ENCODE measurements around the gene JAZF1. TPM values are rescaled to one million over a fixed set of nuclear protein-coding genes. Genes with fewer than 3 reads are reported as not detected.

The JAZF1 gene
- total RNA-seq, 1 experiment from 2014 or later, result 0.95 TPM

GRCh38 chr7:27941522-27941921 is 239.1 kb downstream of the JAZF1 start:
- no TSS peak for BruUV-seq (replicated peaks)
- intact Hi-C loops (cut with micrococcal nuclease; ENCODE audit: unreplicated experiment), result no loop called here
- H3K27me3 ChIP-seq (replicated peaks; ENCODE audit: control insufficient read depth, insufficient read depth, low read length), result no peaks in the 10 kb centered on the region; the same call in 1 of the 2 replicates
- Mint-ChIP-seq H3K27ac (ENCODE audit: unreplicated experiment) (no peak overlapping the region), H3K27me3 (ENCODE audit: insufficient read depth, unreplicated experiment) (peaks cover 4% of the 10 kb centered on the region), H3K9me3 (ENCODE audit: unreplicated experiment) (no peaks in the 10 kb centered on the region), H3K4me1 (ENCODE audit: low read depth, unreplicated experiment) (no peaks in the 10 kb centered on the region), H3K36me3 (ENCODE audit: insufficient read depth, unreplicated experiment) (no peaks in the 10 kb centered on the region), H3K4me3 (ENCODE audit: unreplicated experiment) (no peak overlapping the region)
- no peaks in the 10 kb centered on the region for H3K36me3 ChIP-seq (ENCODE audit: control insufficient read depth, insufficient read depth, low read length)
- POLR2A ChIA-PET, result no interaction called here
- CTCF ChIA-PET, result no interaction called here
- no peak for DNase-seq
- H3K4me1 ChIP-seq, result no peaks in the 10 kb centered on the region
- H3K4me3 ChIP-seq (ENCODE audit: low read depth, low read length), result no peak overlapping the region
- no peak for TF ChIP-seq CTCF (IDR thresholded peaks at IDR 0.05; ENCODE audit: insufficient read depth in 1 of 2, low read depth in 1 of 2, low read length in 1 of 2, severe bottlenecking in 1 of 2, unreplicated experiment in 1 of 2)
- no peaks in the 10 kb centered on the region for H3K9me3 ChIP-seq

GRCh38 chr7:27940341-27940740 is 240.3 kb downstream of the JAZF1 start:
- Mint-ChIP-seq H3K4me1 (ENCODE audit: low read depth, unreplicated experiment) (no peaks in the 10 kb centered on the region), H3K4me3 (ENCODE audit: unreplicated experiment) (no peak overlapping the region), H3K36me3 (ENCODE audit: insufficient read depth, unreplicated experiment) (no peaks in the 10 kb centered on the region), H3K27me3 (ENCODE audit: insufficient read depth, unreplicated experiment) (peaks cover 4% of the 10 kb centered on the region), H3K27ac (ENCODE audit: unreplicated experiment) (no peak overlapping the region), H3K9me3 (ENCODE audit: unreplicated experiment) (no peaks in the 10 kb centered on the region)
- H3K4me3 ChIP-seq (ENCODE audit: low read depth, low read length), result no peak overlapping the region
- ChIA-PET CTCF (no interaction called here), POLR2A (no interaction called here)
- no TSS peak for BruUV-seq (replicated peaks)
- no peaks in the 10 kb centered on the region for H3K9me3 ChIP-seq
- no peaks in the 10 kb centered on the region for H3K36me3 ChIP-seq (ENCODE audit: control insufficient read depth, insufficient read depth, low read length)
- H3K27me3 ChIP-seq (replicated peaks; ENCODE audit: control insufficient read depth, insufficient read depth, low read length), result no peaks in the 10 kb centered on the region; the same call in 1 of the 2 replicates
- intact Hi-C loops (cut with micrococcal nuclease; ENCODE audit: unreplicated experiment), result no loop called here
- no peak for DNase-seq
- TF ChIP-seq CTCF (IDR thresholded peaks at IDR 0.05; ENCODE audit: insufficient read depth in 1 of 2, low read depth in 1 of 2, low read length in 1 of 2, severe bottlenecking in 1 of 2, unreplicated experiment in 1 of 2), result no peak
- H3K4me1 ChIP-seq, result no peaks in the 10 kb centered on the region

GRCh38 chr7:27939893-27940292 is 240.7 kb downstream of the JAZF1 start:
- no peak for TF ChIP-seq CTCF (IDR thresholded peaks at IDR 0.05; ENCODE audit: insufficient read depth in 1 of 2, low read depth in 1 of 2, low read length in 1 of 2, severe bottlenecking in 1 of 2, unreplicated experiment in 1 of 2)
- Histone ChIP-seq H3K36me3 (ENCODE audit: control insufficient read depth, insufficient read depth, low read length) (no peaks in the 10 kb centered on the region), H3K4me1 (no peaks in the 10 kb centered on the region), H3K4me3 (ENCODE audit: low read depth, low read length) (no peak overlapping the region), H3K9me3 (no peaks in the 10 kb centered on the region), H3K27me3 (replicated peaks; ENCODE audit: control insufficient read depth, insufficient read depth, low read length) (no peaks in the 10 kb centered on the region; the same call in 1 of the 2 replicates)
- H3K36me3 Mint-ChIP-seq (ENCODE audit: insufficient read depth, unreplicated experiment), result no peaks in the 10 kb centered on the region
- no peak for DNase-seq
- H3K4me3 Mint-ChIP-seq (ENCODE audit: unreplicated experiment), result no peak overlapping the region
- no TSS peak for BruUV-seq (replicated peaks)
- ChIA-PET POLR2A (no interaction called here), CTCF (no interaction called here)
- H3K4me1 Mint-ChIP-seq (ENCODE audit: low read depth, unreplicated experiment), result no peaks in the 10 kb centered on the region
- H3K9me3 Mint-ChIP-seq (ENCODE audit: unreplicated experiment), result no peaks in the 10 kb centered on the region
- intact Hi-C loops (cut with micrococcal nuclease; ENCODE audit: unreplicated experiment), result no loop called here
- no peak overlapping the region for H3K27ac Mint-ChIP-seq (ENCODE audit: unreplicated experiment)
- peaks cover 4% of the 10 kb centered on the region for H3K27me3 Mint-ChIP-seq (ENCODE audit: insufficient read depth, unreplicated experiment)
